Measurements from ENCODE around the gene TNRC6C.

Gene TNRC6C

DNA sequence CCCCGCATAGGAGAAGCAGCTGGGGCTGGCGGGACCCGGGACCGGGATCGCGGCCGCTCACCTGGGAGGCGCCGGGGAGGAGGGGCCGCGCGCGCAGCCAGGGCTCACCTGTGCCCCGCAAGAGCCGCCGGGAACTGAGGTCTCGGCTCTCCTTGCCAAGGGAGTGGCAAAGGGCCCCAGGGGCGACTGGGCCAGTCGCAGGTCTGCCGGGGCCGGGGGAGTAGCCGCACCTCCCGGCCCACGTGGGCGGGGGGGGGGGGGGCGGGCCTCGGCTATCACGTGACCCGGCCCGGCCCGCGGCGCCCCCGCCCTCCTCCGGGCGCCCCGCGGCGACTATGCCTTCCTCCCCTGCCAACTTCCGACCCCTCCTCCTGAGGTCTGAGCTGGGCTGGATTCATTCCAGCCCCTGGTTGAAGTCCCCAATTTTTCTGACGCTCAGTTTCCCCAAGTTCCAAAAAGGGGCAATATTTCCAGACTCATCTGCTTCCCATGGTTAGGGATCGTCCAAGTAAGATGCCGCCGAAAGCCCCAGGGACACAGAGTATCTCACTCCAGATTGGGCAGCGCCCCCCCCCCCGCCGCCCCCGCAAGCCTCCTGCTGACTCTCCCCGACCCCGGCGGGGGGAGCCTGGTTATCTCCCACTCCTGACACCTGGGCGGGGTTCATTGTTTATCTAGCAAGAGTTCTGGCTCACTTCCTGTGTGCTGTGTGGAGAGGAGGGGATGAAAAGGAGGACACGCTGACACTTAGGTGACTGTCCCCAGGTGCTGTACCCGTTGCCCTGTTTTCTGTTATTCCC lies 170.2 kb downstream of the TNRC6C start, which contains the start of gene TMC6 (continued):
- TF ChIP-seq ZNF2 (tag by site-specific recombination; IDR thresholded peaks at IDR 0.05) (no peak), ZNF610 (tag by site-specific recombination; IDR thresholded peaks at IDR 0.05; ENCODE audit: borderline replicate concordance) (peak; percentile 36; the same call in 1 of the 2 replicates), SP3 (tag by site-specific recombination; IDR thresholded peaks at IDR 0.05) (peak; percentile 63; the same call in 1 of the 2 replicates), KLF9 (tag by site-specific recombination; IDR thresholded peaks at IDR 0.05; ENCODE audit: low read depth) (peak; percentile 34; the same call in 1 of the 2 replicates), ZBTB17 (tag by site-specific recombination; IDR thresholded peaks at IDR 0.05) (no peak), ZBTB21 (tag by site-specific recombination; IDR thresholded peaks at IDR 0.05) (no peak), ZNF76 (tag by site-specific recombination; IDR thresholded peaks at IDR 0.05; ENCODE audit: borderline replicate concordance, low read depth) (peak; percentile 43; the same call in 1 of the 2 replicates), ZNF473 (tag by site-specific recombination; IDR thresholded peaks at IDR 0.05) (no peak), ZSCAN30 (tag by site-specific recombination; IDR thresholded peaks at IDR 0.05) (peak; percentile 20; the same call in 1 of the 2 replicates), GLIS1 (tag by site-specific recombination; IDR thresholded peaks at IDR 0.05) (peak; percentile 51), ZNF394 (tag by site-specific recombination; IDR thresholded peaks at IDR 0.05; ENCODE audit: borderline replicate concordance) (peak; percentile 75), SCRT1 (tag by site-specific recombination; IDR thresholded peaks at IDR 0.05; ENCODE audit: borderline replicate concordance) (no peak), ZBTB1 (tag by site-specific recombination; IDR thresholded peaks at IDR 0.05) (no peak), EGR2 (tag by site-specific recombination; IDR thresholded peaks at IDR 0.05; ENCODE audit: low read depth) (peak; percentile 75), ZEB2 (tag by site-specific recombination; IDR thresholded peaks at IDR 0.05) (no peak; the same call in 1 of the 2 replicates), ZNF221 (tag by site-specific recombination; IDR thresholded peaks at IDR 0.05; ENCODE audit: borderline replicate concordance) (no peak), ZFHX2 (tag by site-specific recombination; conservative IDR thresholded peaks at IDR 0.05) (peak; percentile 84), PRDM2 (tag by site-specific recombination; IDR thresholded peaks at IDR 0.05; ENCODE audit: borderline replicate concordance) (no peak), ZNF513 (tag by site-specific recombination; IDR thresholded peaks at IDR 0.05) (no peak), ZNF600 (tag by site-specific recombination; IDR thresholded peaks at IDR 0.05) (peak; percentile 49; the same call in 1 of the 2 replicates)
- TF ChIP-seq, protein P1, sequence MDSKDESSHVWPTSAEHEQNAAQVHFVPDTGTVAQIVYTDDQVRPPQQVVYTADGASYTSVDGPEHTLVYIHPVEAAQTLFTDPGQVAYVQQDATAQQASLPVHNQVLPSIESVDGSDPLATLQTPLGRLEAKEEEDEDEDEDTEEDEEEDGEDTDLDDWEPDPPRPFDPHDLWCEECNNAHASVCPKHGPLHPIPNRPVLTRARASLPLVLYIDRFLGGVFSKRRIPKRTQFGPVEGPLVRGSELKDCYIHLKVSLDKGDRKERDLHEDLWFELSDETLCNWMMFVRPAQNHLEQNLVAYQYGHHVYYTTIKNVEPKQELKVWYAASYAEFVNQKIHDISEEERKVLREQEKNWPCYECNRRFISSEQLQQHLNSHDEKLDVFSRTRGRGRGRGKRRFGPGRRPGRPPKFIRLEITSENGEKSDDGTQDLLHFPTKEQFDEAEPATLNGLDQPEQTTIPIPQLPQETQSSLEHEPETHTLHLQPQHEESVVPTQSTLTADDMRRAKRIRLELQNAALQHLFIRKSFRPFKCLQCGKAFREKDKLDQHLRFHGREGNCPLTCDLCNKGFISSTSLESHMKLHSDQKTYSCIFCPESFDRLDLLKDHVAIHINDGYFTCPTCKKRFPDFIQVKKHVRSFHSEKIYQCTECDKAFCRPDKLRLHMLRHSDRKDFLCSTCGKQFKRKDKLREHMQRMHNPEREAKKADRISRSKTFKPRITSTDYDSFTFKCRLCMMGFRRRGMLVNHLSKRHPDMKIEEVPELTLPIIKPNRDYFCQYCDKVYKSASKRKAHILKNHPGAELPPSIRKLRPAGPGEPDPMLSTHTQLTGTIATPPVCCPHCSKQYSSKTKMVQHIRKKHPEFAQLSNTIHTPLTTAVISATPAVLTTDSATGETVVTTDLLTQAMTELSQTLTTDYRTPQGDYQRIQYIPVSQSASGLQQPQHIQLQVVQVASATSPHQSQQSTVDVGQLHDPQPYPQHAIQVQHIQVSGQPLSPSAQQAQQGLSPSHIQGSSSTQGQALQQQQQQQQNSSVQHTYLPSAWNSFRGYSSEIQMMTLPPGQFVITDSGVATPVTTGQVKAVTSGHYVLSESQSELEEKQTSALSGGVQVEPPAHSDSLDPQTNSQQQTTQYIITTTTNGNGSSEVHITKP (tag by site-specific recombination; IDR thresholded peaks at IDR 0.05): peak; percentile 53

All from HEK293 (cell line).